NCI-H146 (cell line): Measurements from ENCODE around the gene PC.
"Not testable (repeated sequence)": the region's sequence is repeated elsewhere in the genome, so short reads cannot be mapped to it uniquely, and the experiment has no call there.

Source experiments
- DNase-seq: peaks from one replicate; lab custom pipeline; 2025; lab: John Stamatoyannopoulos, UW

The PC gene

GRCh38 chr11:66840317-66841091 is 117.7 kb downstream of the PC start:
- no peak for DNase-seq

- DNase-seq, result no peak
Observed at GRCh38 chr11:66835768-66836405, 122.3 kb downstream of the PC start.

GRCh38 chr11:66834943-66835342 is 123.2 kb downstream of the PC start:
- no peak for DNase-seq

- DNase-seq, result no peak
Observed at GRCh38 chr11:66834539-66834845, 123.7 kb downstream of the PC start.

GRCh38 chr11:66824573-66824972 is 133.6 kb downstream of the PC start:
- DNase-seq, result not testable (repeated sequence)

GRCh38 chr11:66823700-66824099 is 134.5 kb downstream of the PC start:
- no peak for DNase-seq

GRCh38 chr11:66820901-66821300 is 137.3 kb downstream of the PC start:
- DNase-seq, result no peak

GRCh38 chr11:66820381-66820780 is 137.8 kb downstream of the PC start:
- DNase-seq, result no peak

GRCh38 chr11:66818231-66818955 is 139.8 kb downstream of the PC start:
- DNase-seq, result no peak

- no peak for DNase-seq
Observed at GRCh38 chr11:66815646-66816045, 142.5 kb downstream of the PC start.

- DNase-seq, result no peak
Observed at GRCh38 chr11:66814678-66815077, 143.5 kb downstream of the PC start.

GRCh38 chr11:66810576-66811185 is 147.5 kb downstream of the PC start:
- DNase-seq, result no peak

GRCh38 chr11:66809592-66809991 is 148.6 kb downstream of the PC start:
- DNase-seq, result no peak

- DNase-seq, result no peak
Observed at GRCh38 chr11:66800720-66801428, 157.3 kb downstream of the PC start.

GRCh38 chr11:66799815-66800214 is 158.4 kb downstream of the PC start:
- not testable (repeated sequence) for DNase-seq
